H1 (cell line): ENCODE results near the gene RAB11B. TPM values are rescaled to one million over a fixed set of nuclear protein-coding genes. Genes with fewer than 3 reads are reported as not detected.

ENCODE experiments used
- CTCF ChIA-PET: fragments of 300-600 bp; sonication (Branson Sonifier 250); formaldehyde crosslinking; loops from one replicate; lab custom pipeline; 2021; ENCODE audit not compliant: partially characterized antibody; lab: Charles Lee
- POLR2A ChIA-PET: fragments of 300-600 bp; sonication (Branson Sonifier 250); formaldehyde crosslinking; loops from one replicate; lab custom pipeline; 2021; ENCODE audit warnings: inconsistent platforms; ENCODE audit not compliant: partially characterized antibody; lab: Charles Lee
- DNase-seq, 2 experiments: peaks; one replicate each; pipeline versions ENCODE4 v3.0.0 to v3.0.0-alpha.2; 2010 to 2022; ENCODE audit warnings: low spot score in 2 of 2, low read depth in 1 of 2, mixed read lengths in 1 of 2
- FAIRE-seq: peaks from 2 replicates; lab custom pipeline; 2011; peaks lifted over from hg19 to GRCh38; lab: Jason Lieb, UNC
- H2AFZ ChIP-seq: 2 replicates; pipeline ENCODE4 v1.8.1; 2012; ENCODE audit warnings: low read length, inconsistent platforms
- H2AK5ac ChIP-seq: 2 replicates; pipeline ENCODE4 v1.6.1; 2013; ENCODE audit warnings: low read depth, low read length
- H2BK120ac ChIP-seq: replicated peaks from 2 replicates; pipeline ENCODE3; 2013; ENCODE audit warnings: low read depth, low read length, inconsistent platforms
- H2BK12ac ChIP-seq: 2 replicates; pipeline ENCODE4 v1.6.1; 2013; ENCODE audit warnings: low read depth, low read length
- H2BK15ac ChIP-seq: 2 replicates; pipeline ENCODE4 v1.6.1; 2013; ENCODE audit warnings: low read length
- H2BK20ac ChIP-seq: 2 replicates; pipeline ENCODE4 v1.6.1; 2013; ENCODE audit warnings: low read length
- H2BK5ac ChIP-seq: 2 replicates; pipeline ENCODE4 v1.6.1; 2013; ENCODE audit warnings: low read depth, low read length
- H3K14ac ChIP-seq: 2 replicates; pipeline ENCODE4 v1.6.1; 2013; ENCODE audit warnings: inconsistent platforms; ENCODE audit not compliant: insufficient read length
- H3K18ac ChIP-seq: 2 replicates; pipeline ENCODE4 v1.6.1; 2013; ENCODE audit warnings: low read length; ENCODE audit errors: extremely low read depth
- H3K23ac ChIP-seq: 2 replicates; pipeline ENCODE4 v1.6.1; 2013; ENCODE audit warnings: inconsistent platforms; ENCODE audit not compliant: insufficient read length
- H3K23me2 ChIP-seq: 2 replicates; pipeline ENCODE4 v1.6.1; 2013; ENCODE audit warnings: low read depth, low read length
- H3K27ac ChIP-seq: 2 replicates; pipeline ENCODE4 v1.6.1; 2011; ENCODE audit warnings: low read depth, low read length, inconsistent platforms
- H3K27me3 ChIP-seq, 4 experiments: replicated peaks in 1 of 4; 1 replicate in 1 of 4; 2 replicates in 3 of 4; pipeline versions ENCODE4 v1.6.1 to v1.8.1; 2011 to 2013; ENCODE audit warnings: low read length in 3 of 4, mild to moderate bottlenecking in 3 of 4, inconsistent platforms in 2 of 4, mixed read lengths in 2 of 4, moderate library complexity in 1 of 4; ENCODE audit not compliant: control insufficient read depth in 3 of 4, insufficient read depth in 3 of 4; ENCODE audit errors: extremely low read depth in 1 of 4
- H3K36me3 ChIP-seq, 4 experiments: 2 replicates each; pipeline versions ENCODE4 v1.6.1 to v1.8.1; 2011 to 2013; ENCODE audit warnings: mild to moderate bottlenecking in 4 of 4, low read length in 3 of 4, moderate library complexity in 2 of 4, control low read depth in 1 of 4, inconsistent platforms in 1 of 4; ENCODE audit not compliant: insufficient read depth in 4 of 4, control insufficient read depth in 2 of 4
- H3K4ac ChIP-seq: replicated peaks from 2 replicates; pipeline ENCODE3; 2013; ENCODE audit warnings: low read length, low read depth, mixed read lengths, inconsistent platforms; ENCODE audit not compliant: insufficient read length
- H3K4me1 ChIP-seq, 4 experiments: replicated peaks in 1 of 4; 1 replicate in 1 of 4; 2 replicates in 3 of 4; pipeline versions ENCODE4 v1.6.1 to v1.8.1; 2011 to 2013; ENCODE audit warnings: low read length in 3 of 4, inconsistent platforms in 2 of 4, mixed read lengths in 1 of 4; ENCODE audit not compliant: insufficient read depth in 4 of 4, control insufficient read depth in 3 of 4
- H3K4me2 ChIP-seq, 2 experiments: 2 replicates each; pipeline versions ENCODE4 v1.6.1 to v1.8.1; 2011 to 2013; ENCODE audit warnings: low read depth in 2 of 2, low read length in 2 of 2, control low read depth in 1 of 2, inconsistent platforms in 1 of 2, mild to moderate bottlenecking in 1 of 2; ENCODE audit not compliant: insufficient read depth in 1 of 2
- H3K4me3 ChIP-seq, 4 experiments: fragments of 200-600, 300-600 bp in 1 of 4; sonication (generic), shearing (Covaris generic), sonication (Bioruptor Twin) in 1 of 4; 2 replicates each; pipeline versions ENCODE4 v1.5.1 to v1.8.1; 2011 to 2016; ENCODE audit warnings: low read length in 4 of 4, low read depth in 3 of 4, control low read depth in 2 of 4, inconsistent platforms in 2 of 4, mild to moderate bottlenecking in 2 of 4, mixed read lengths in 1 of 4, moderate library complexity in 1 of 4; ENCODE audit not compliant: insufficient read depth in 2 of 4; ENCODE audit errors: extremely low read depth in 1 of 4
- H3K56ac ChIP-seq: replicated peaks from 2 replicates; pipeline ENCODE3; 2013; ENCODE audit warnings: low read depth, mild to moderate bottlenecking, mixed read lengths, low read length, inconsistent platforms; ENCODE audit not compliant: insufficient read length
- H3K79me1 ChIP-seq: 2 replicates; pipeline ENCODE4 v1.6.1; 2013; ENCODE audit warnings: low read depth, low read length, control low read depth
- H3K79me2 ChIP-seq, 2 experiments: 2 replicates each; pipeline versions ENCODE4 v1.6.1 to v1.8.1; 2012 to 2013; ENCODE audit warnings: low read length in 2 of 2, mild to moderate bottlenecking in 2 of 2, inconsistent platforms in 1 of 2; ENCODE audit not compliant: insufficient read depth in 2 of 2, control insufficient read depth in 1 of 2
- H3K9ac ChIP-seq, 4 experiments: replicated peaks in 1 of 4; 1 replicate in 1 of 4; 2 replicates in 3 of 4; pipeline versions ENCODE4 v1.6.1 to v1.8.1; 2011 to 2013; ENCODE audit warnings: low read depth in 3 of 4, low read length in 3 of 4, control low read depth in 2 of 4, mild to moderate bottlenecking in 2 of 4, moderate library complexity in 2 of 4, inconsistent platforms in 1 of 4; ENCODE audit errors: extremely low read depth in 1 of 4
- H3K9me3 ChIP-seq, 2 experiments: 2 replicates each; pipeline versions ENCODE4 v1.6.1 to v1.8.1; 2012 to 2013; ENCODE audit warnings: mild to moderate bottlenecking in 2 of 2, moderate library complexity in 2 of 2, control low read depth in 1 of 2, inconsistent platforms in 1 of 2, low read depth in 1 of 2, low read length in 1 of 2, mixed read lengths in 1 of 2; ENCODE audit not compliant: insufficient read depth in 2 of 2
- H4K20me1 ChIP-seq, 2 experiments: replicated peaks in 1 of 2; 2 replicates each; pipeline versions ENCODE3 to v1.8.1; 2011 to 2013; ENCODE audit warnings: inconsistent platforms in 2 of 2, low read length in 2 of 2, mild to moderate bottlenecking in 1 of 2; ENCODE audit not compliant: insufficient read depth in 2 of 2, control insufficient read depth in 1 of 2
- H4K5ac ChIP-seq: 2 replicates; pipeline ENCODE4 v1.6.1; 2013; ENCODE audit warnings: low read length, low read depth, mixed read lengths, inconsistent platforms; ENCODE audit not compliant: insufficient read length
- H4K8ac ChIP-seq: 2 replicates; pipeline ENCODE4 v1.8.0; 2013; ENCODE audit warnings: mild to moderate bottlenecking, moderate library complexity, low read length, inconsistent platforms; ENCODE audit not compliant: insufficient read depth; ENCODE audit errors: extremely low read depth
- H4K91ac ChIP-seq: replicated peaks from 2 replicates; pipeline ENCODE3; 2013; ENCODE audit warnings: low read length, mixed read lengths, inconsistent platforms; ENCODE audit not compliant: insufficient read length
- CEBPB ChIP-seq: IDR thresholded peaks from 2 replicates; pipeline ENCODE4 v1.6.1; 2012; ENCODE audit warnings: low read depth, low read length
- CHD2 ChIP-seq: IDR thresholded peaks from 2 replicates; pipeline ENCODE4 v1.6.1; 2012; ENCODE audit warnings: low read length, improper control_type of control experiment
- CTCF ChIP-seq, 3 experiments: IDR thresholded peaks; 1 replicate in 2 of 3; 2 replicates in 1 of 3; pipeline versions ENCODE4 v1.5.1 to v1.6.1; 2011; ENCODE audit warnings: low read length in 3 of 3, mild to moderate bottlenecking in 3 of 3, inconsistent platforms in 2 of 3, low read depth in 1 of 3, moderate library complexity in 1 of 3; ENCODE audit not compliant: insufficient read depth in 1 of 3; ENCODE audit errors: control extremely low read depth in 1 of 3
- HDAC2 ChIP-seq, 2 experiments: fragments of 300-600 bp in 1 of 2; sonication (generic) in 1 of 2; IDR thresholded peaks; 2 replicates each; pipeline ENCODE4 v1.6.1; 2011 to 2012; ENCODE audit warnings: low read depth in 2 of 2, low read length in 2 of 2, mild to moderate bottlenecking in 2 of 2, moderate library complexity in 2 of 2, borderline replicate concordance in 1 of 2, inconsistent platforms in 1 of 2
- SIN3A ChIP-seq, 2 experiments: IDR thresholded peaks in 1 of 2; conservative IDR thresholded peaks in 1 of 2; 2 replicates each; pipeline ENCODE4 v1.6.1; 2011 to 2012; ENCODE audit warnings: low read length in 2 of 2, improper control_type of control experiment in 1 of 2, low read depth in 1 of 2, mild to moderate bottlenecking in 1 of 2
- YY1 ChIP-seq: IDR thresholded peaks from 2 replicates; pipeline ENCODE4 v1.6.1; 2011; ENCODE audit warnings: low read depth, mild to moderate bottlenecking, low read length
- WGBS, 2 experiments: shearing (Covaris generic) in 1 of 2; methylation state at CpG; one replicate each; pipeline versions ENCODE4 v1.1.6 to v1.1.7; 2013 to 2015; ENCODE audit warnings: low lambda C conversion rate in 2 of 2, mixed read lengths in 2 of 2, inconsistent platforms in 1 of 2, low coverage in 1 of 2, missing lambda C conversion rate in 1 of 2; ENCODE audit not compliant: insufficient replicate concordance in 2 of 2, insufficient coverage in 1 of 2, insufficient read length in 1 of 2; ENCODE audit errors: extremely low coverage in 1 of 2, missing lambda C conversion rate in 1 of 2; 5-methylcytosine and 5-hydroxymethylcytosine counted together
- polyA plus RNA-seq, 7 experiments: library from polyadenylated mRNA; depleted of rRNA in 3 of 7; stranded (reverse) in 5 of 7; unstranded in 2 of 7; fragments of >200 nt in 5 of 7; fragments of 200-250 nt in 2 of 7; gene quantifications; 1 replicate in 5 of 7; 2 replicates in 1 of 7; 4 replicates in 1 of 7; pipeline versions ENCODE4 v1.2.1 to v1.2.3, GENCODE V29; 2011 to 2013; ENCODE audit warnings: missing spikeins in 2 of 7, mixed read lengths in 2 of 7
- total RNA-seq: library from RNA; stranded (reverse); fragmentation: NEBNext Ultra II Directional; extraction: Animal tissue kit (Norgen Biotek cat#: 25700); gene quantifications from 2 replicates; pipeline ENCODE4 v1.2.1, GENCODE V29; 2021

The RAB11B gene
- total and polyA plus RNA-seq, 2 of the 8 experiments (the other 6 are each of a cell fraction or from before 2014, with no cell fraction given): 50.2 to 85.8 TPM

- Histone ChIP-seq H3K4ac (no peak overlapping the region), H4K5ac (no peak overlapping the region), H2BK12ac (no peak overlapping the region), H3K14ac (no peak overlapping the region), H3K4me1 (peaks cover 0 to 2% (median 0%) of the 10 kb centered on the region in 4 experiments; a peak in 1 of 7 replicates), H3K56ac (no peak overlapping the region), H2AK5ac (no peak overlapping the region), H3K23ac (no peak overlapping the region), H2BK5ac (no peak overlapping the region), H2AFZ (no peak overlapping the region), H3K79me2 (no peaks in the 10 kb centered on the region), H2BK20ac (no peak overlapping the region), H3K27me3 (no peaks in the 10 kb centered on the region), H3K36me3 (no peaks in the 10 kb centered on the region), H4K8ac (no peak overlapping the region), H4K20me1 (no peaks in the 10 kb centered on the region), H2BK120ac (no peak overlapping the region), H3K4me2 (no peak overlapping the region), H3K9ac (no peak overlapping the region), H3K9me3 (no peaks in the 10 kb centered on the region), H3K23me2 (no peaks in the 10 kb centered on the region), H3K27ac (no peak overlapping the region), H3K79me1 (no peaks in the 10 kb centered on the region), H4K91ac (no peak overlapping the region), H2BK15ac (no peak overlapping the region), H3K4me3 (no peak overlapping the region), H3K18ac (no peak overlapping the region)
- no peak for TF ChIP-seq CTCF (IDR thresholded peaks at IDR 0.05; ENCODE audit: control extremely low read depth in 1 of 3, insufficient read depth in 1 of 3, low read depth in 1 of 3, low read length in 3 of 3)
- no peak for TF ChIP-seq CHD2
- TF ChIP-seq SIN3A (conservative IDR thresholded peaks at IDR 0.05 in 1 of 2, IDR thresholded peaks at IDR 0.05 in 1 of 2; ENCODE audit: low read depth in 1 of 2, low read length in 2 of 2): no peak
- no peak for TF ChIP-seq YY1
- no peak for TF ChIP-seq CEBPB
- TF ChIP-seq HDAC2 (IDR thresholded peaks at IDR 0.05; ENCODE audit: borderline replicate concordance in 1 of 2, low read depth in 2 of 2, low read length in 2 of 2): no peak
- FAIRE-seq (no peak), DNase-seq (no peak)
- 99% methylated on average over 6 of the region's 7 CpGs; no CpG with 5 or more reads in 1 of the 2 experiments for WGBS, 2 experiments
- ChIA-PET CTCF (interaction anchor here (0.7 to 4.3 kb wide), 8 partner anchors 12 to 183 kb away, joined by 3 to 16 read pairs (median 4); partner anchors contain the start of gene MARCHF2), POLR2A (interaction anchor here (1.3 to 1.4 kb wide), 4 partner anchors 11 to 31 kb away, joined by 3 to 5 read pairs (median 4); no protein-coding TSS in a partner anchor)
These were observed 36.1 kb downstream of the RAB11B start for GRCh38 chr19:8426283-8426682.
